GM12873 (cell line): Measurements from ENCODE around the gene IKZF3.

Source experiments
- CTCF ChIP-seq: IDR thresholded peaks from 2 replicates; pipeline ENCODE4 v1.5.1; 2012; ENCODE audit warnings: low read depth, mild to moderate bottlenecking, moderate library complexity, low read length, control low read depth; ENCODE audit not compliant: insufficient read depth; ENCODE audit errors: missing control alignments

Gene IKZF3

GRCh38 chr17:39820541-39820940 lies 43.6 kb downstream of the IKZF3 start:
- TF ChIP-seq CTCF = peak; percentile 6

- no peak for TF ChIP-seq CTCF
Observed at GRCh38 chr17:39818358-39819000, 45.6 kb downstream of the IKZF3 start.

GRCh38 chr17:39816272-39816671 lies 47.8 kb downstream of the IKZF3 start:
- TF ChIP-seq CTCF = no peak

- TF ChIP-seq CTCF = no peak
Observed at GRCh38 chr17:39814497-39814896, 49.6 kb downstream of the IKZF3 start.

- no peak for TF ChIP-seq CTCF
Observed at GRCh38 chr17:39813631-39814030, 50.5 kb downstream of the IKZF3 start.

GRCh38 chr17:39812466-39812865 lies 51.6 kb downstream of the IKZF3 start:
- no peak for TF ChIP-seq CTCF

- no peak for TF ChIP-seq CTCF
Observed at GRCh38 chr17:39810939-39811728, 53.0 kb downstream of the IKZF3 start.
